IMR-90 (cell line): ENCODE data around the gene GGT1.
"Not testable (repeated sequence)": the region's sequence is repeated elsewhere in the genome, so short reads cannot be mapped to it uniquely, and the experiment has no call there.

Source experiments
- CEBPB ChIP-seq: IDR thresholded peaks from 2 replicates; pipeline ENCODE4 v1.6.1; 2012; ENCODE audit warnings: low read depth, low read length, improper control_type of control experiment
- CTCF ChIP-seq: conservative IDR thresholded peaks from 2 replicates; pipeline ENCODE4 v1.5.1; 2012; ENCODE audit warnings: mild to moderate bottlenecking, low read depth, low read length, improper control_type of control experiment
- FOS ChIP-seq: fragments of 150-350 bp; IDR thresholded peaks from 2 replicates; pipeline ENCODE4 v1.6.1; 2016; ENCODE audit warnings: low read depth, low read length
- MAFK ChIP-seq: IDR thresholded peaks from 2 replicates; pipeline ENCODE4 v1.6.1; 2012; ENCODE audit warnings: low read depth, low read length, improper control_type of control experiment
- NFE2L2 ChIP-seq: fragments of 150-350 bp; IDR thresholded peaks from 2 replicates; pipeline ENCODE4 v1.6.1; 2016; ENCODE audit warnings: low read depth, mild to moderate bottlenecking, low read length
- POLR2A ChIP-seq: IDR thresholded peaks from 2 replicates; pipeline ENCODE4 v1.6.1; 2012; ENCODE audit warnings: mild to moderate bottlenecking, low read depth, low read length
- RAD21 ChIP-seq: IDR thresholded peaks from 2 replicates; pipeline ENCODE4 v1.6.1; 2012; ENCODE audit warnings: low read length, improper control_type of control experiment
- RCOR1 ChIP-seq: IDR thresholded peaks from 2 replicates; pipeline ENCODE4 v1.6.1; 2012; ENCODE audit warnings: mild to moderate bottlenecking, low read length, improper control_type of control experiment; ENCODE audit not compliant: insufficient replicate concordance
- RFX5 ChIP-seq: IDR thresholded peaks from 2 replicates; pipeline ENCODE4 v1.8.0; 2012; ENCODE audit warnings: low read depth, mild to moderate bottlenecking, low read length, moderate library complexity

- TF ChIP-seq CEBPB, MAFK, CTCF, POLR2A, RFX5, RCOR1, NFE2L2, FOS, RAD21: not testable (repeated sequence)
Observed at GRCh38 chr22:24650884-24651283, 47.9 kb downstream of the GGT1 start.
